Liver (tissue), 9 donors: ENCODE results near the gene SPEF1. TPM values are rescaled to one million over a fixed set of nuclear protein-coding genes. Genes with fewer than 3 reads are reported as not detected.

Experiments
- DNase-seq: peaks from one replicate; pipeline ENCODE4 v3.0.0-alpha.2; 2017; ENCODE audit warnings: low spot score
- H3K27ac ChIP-seq, 2 donors: one replicate each; pipeline ENCODE4 v1.7.0; 2013; ENCODE audit warnings: inconsistent platforms in 2 of 2, low read length in 2 of 2, control low read depth in 1 of 2, low read depth in 1 of 2, mild to moderate bottlenecking in 1 of 2
- H3K27me3 ChIP-seq, 4 donors: one replicate each; pipeline versions ENCODE4 v1.6.1 to v1.7.0; 2013; ENCODE audit warnings: low read length in 3 of 4, inconsistent platforms in 1 of 4, mild to moderate bottlenecking in 1 of 4, moderate library complexity in 1 of 4; ENCODE audit not compliant: control insufficient read depth in 4 of 4, insufficient read depth in 4 of 4
- H3K36me3 ChIP-seq, 4 donors: one replicate each; pipeline versions ENCODE4 v1.6.1 to v1.7.0; 2013; ENCODE audit warnings: low read length in 3 of 4, mild to moderate bottlenecking in 3 of 4, low read depth in 1 of 4, moderate library complexity in 1 of 4; ENCODE audit not compliant: control insufficient read depth in 4 of 4, insufficient read depth in 3 of 4
- H3K4me1 ChIP-seq, 4 donors: one replicate each; pipeline versions ENCODE4 v1.6.1 to v1.7.0; 2013; ENCODE audit warnings: low read length in 3 of 4, mild to moderate bottlenecking in 3 of 4, moderate library complexity in 1 of 4; ENCODE audit not compliant: control insufficient read depth in 4 of 4, insufficient read depth in 4 of 4
- H3K4me3 ChIP-seq, 3 donors: one replicate each; pipeline versions ENCODE4 v1.6.1 to v1.7.0; 2013; ENCODE audit warnings: low read length in 3 of 3, control low read depth in 1 of 3, low read depth in 1 of 3, mild to moderate bottlenecking in 1 of 3
- H3K9ac ChIP-seq, 2 donors: one replicate each; pipeline ENCODE4 v1.7.0; 2013; ENCODE audit warnings: low read length in 2 of 2, mild to moderate bottlenecking in 2 of 2, moderate library complexity in 2 of 2, control low read depth in 1 of 2, low read depth in 1 of 2
- H3K9me3 ChIP-seq, 4 donors: one replicate each; pipeline versions ENCODE4 v1.6.1 to v1.7.0; 2013; ENCODE audit warnings: low read length in 3 of 4; ENCODE audit not compliant: control insufficient read depth in 4 of 4
- EGR1 ChIP-seq, 2 donors: IDR thresholded peaks; 2 replicates each; pipeline ENCODE4 v1.6.1; 2016 to 2018; ENCODE audit warnings: antibody characterized with exemption in 2 of 2, low read depth in 2 of 2
- FOXA1 ChIP-seq: IDR thresholded peaks from 2 replicates; pipeline ENCODE4 v1.6.1; 2016; ENCODE audit warnings: antibody characterized with exemption
- FOXA2 ChIP-seq: IDR thresholded peaks from 2 replicates; pipeline ENCODE4 v1.6.1; 2016; ENCODE audit warnings: antibody characterized with exemption
- GABPA ChIP-seq, 2 donors: IDR thresholded peaks in 1 of 2; conservative IDR thresholded peaks in 1 of 2; 2 replicates each; pipeline ENCODE4 v1.6.1; 2016; ENCODE audit warnings: antibody characterized with exemption in 2 of 2, mild to moderate bottlenecking in 1 of 2, moderate library complexity in 1 of 2
- HNF4A ChIP-seq, 2 donors: conservative IDR thresholded peaks; 2 replicates each; pipeline ENCODE4 v1.6.1; 2016; ENCODE audit warnings: antibody characterized with exemption in 2 of 2, mild to moderate bottlenecking in 2 of 2
- HNF4G ChIP-seq: IDR thresholded peaks from 2 replicates; pipeline ENCODE4 v1.6.1; 2016; ENCODE audit warnings: antibody characterized with exemption
- JUND ChIP-seq, 2 donors: IDR thresholded peaks; 2 replicates each; pipeline ENCODE4 v1.6.1; 2016; ENCODE audit warnings: antibody characterized with exemption in 2 of 2
- NR2F2 ChIP-seq: IDR thresholded peaks from 2 replicates; pipeline ENCODE4 v1.6.1; 2016; ENCODE audit warnings: antibody characterized with exemption
- RAD21 ChIP-seq, 2 donors: IDR thresholded peaks; 2 replicates each; pipeline ENCODE4 v1.6.1; 2016; ENCODE audit warnings: antibody characterized with exemption in 2 of 2, mild to moderate bottlenecking in 2 of 2
- RXRA ChIP-seq, 2 donors: IDR thresholded peaks; 2 replicates each; pipeline ENCODE4 v1.6.1; 2017 to 2018; ENCODE audit warnings: antibody characterized with exemption in 2 of 2, mild to moderate bottlenecking in 1 of 2
- SP1 ChIP-seq: IDR thresholded peaks from 2 replicates; pipeline ENCODE4 v1.6.1; 2018; ENCODE audit warnings: antibody characterized with exemption, mild to moderate bottlenecking
- TAF1 ChIP-seq: conservative IDR thresholded peaks from 2 replicates; pipeline ENCODE4 v1.6.1; 2016; ENCODE audit warnings: antibody characterized with exemption, mild to moderate bottlenecking
- YY1 ChIP-seq: IDR thresholded peaks from 2 replicates; pipeline ENCODE4 v1.6.1; 2016; ENCODE audit warnings: antibody characterized with exemption, mild to moderate bottlenecking
- WGBS: extraction: QIAGEN DNeasy Blood & Tissue Kit; methylation state at CpG from one replicate; pipeline ENCODE4 v1.1.7; 2013; 5-methylcytosine and 5-hydroxymethylcytosine counted together
- polyA plus RNA-seq, 2 donors: library from polyadenylated mRNA; stranded (reverse) in 1 of 2; unstranded in 1 of 2; fragments of 200-250 nt in 1 of 2; fragments of >200 nt in 1 of 2; fragmentation: Nextera tagmentation in 1 of 2; extraction: Ambion mirVana in 1 of 2; gene quantifications; one replicate each; pipeline versions ENCODE4 v1.2.1 to v1.2.3, GENCODE V29; 2013 to 2015
- total RNA-seq, 2 donors: library from RNA; depleted of rRNA; stranded (reverse); fragments of >200 nt; gene quantifications; one replicate each; pipeline ENCODE4 v1.2.3, GENCODE V29; 2014
- TF ChIP-seq, protein P1 (sequence below): fragments of 150-350 bp; IDR thresholded peaks from 2 replicates; pipeline ENCODE4 v1.5.1; 2017; ENCODE audit warnings: improper control_type of control experiment, low read depth, low read length; ENCODE audit not compliant: missing input control
- TF ChIP-seq, protein P2 (sequence below): IDR thresholded peaks from 2 replicates; pipeline ENCODE4 v1.6.1; 2016; ENCODE audit warnings: antibody characterized with exemption
- TF ChIP-seq, protein P3 (sequence below): IDR thresholded peaks from 2 replicates; pipeline ENCODE4 v1.6.1; 2016; ENCODE audit warnings: antibody characterized with exemption
- TF ChIP-seq, protein P4 (sequence below): IDR thresholded peaks from 2 replicates; pipeline ENCODE4 v1.6.1; 2016; ENCODE audit warnings: antibody characterized with exemption
- TF ChIP-seq, protein P5 (sequence below): IDR thresholded peaks from 2 replicates; pipeline ENCODE4 v1.6.1; 2016; ENCODE audit warnings: antibody characterized with exemption, mild to moderate bottlenecking
- donor health status: healthy.
- donor health status: healthy.
- donor health status: healthy.
- donor health status: healthy.
- donor health status: healthy.

The SPEF1 gene
- total and polyA plus RNA-seq, 4 donors, result not detected

DNA sequence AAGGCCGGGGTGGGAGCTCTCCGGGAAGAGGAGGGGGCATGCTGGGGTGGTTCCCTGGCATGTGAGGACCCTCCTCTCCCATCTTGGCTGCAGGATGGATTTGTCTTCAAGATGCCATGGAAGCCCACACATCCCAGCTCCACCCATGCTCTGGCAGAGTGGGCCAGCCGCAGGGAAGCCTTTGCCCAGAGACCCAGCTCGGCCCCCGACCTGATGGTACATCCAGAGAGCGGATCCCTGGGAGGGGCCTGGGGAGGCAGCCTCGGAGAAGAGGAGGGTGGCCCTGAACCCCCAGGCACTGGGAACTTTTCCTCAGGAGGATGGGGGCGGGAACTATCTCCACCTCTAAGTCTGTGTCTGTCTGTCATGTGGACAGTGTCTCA is 19.6 kb upstream of the SPEF1 start:
- Histone ChIP-seq H3K36me3 (peaks cover 0 to 10% (median 4%) of the 10 kb centered on the region in 4 donors), H3K9ac (no peak overlapping the region), H3K27ac (no peak overlapping the region), H3K4me1 (peaks cover 17 to 40% (median 29%) of the 10 kb centered on the region in 4 donors), H3K27me3 (no peaks in the 10 kb centered on the region), H3K4me3 (no peak overlapping the region), H3K9me3 (no peaks in the 10 kb centered on the region)
- TF ChIP-seq, protein P1, sequence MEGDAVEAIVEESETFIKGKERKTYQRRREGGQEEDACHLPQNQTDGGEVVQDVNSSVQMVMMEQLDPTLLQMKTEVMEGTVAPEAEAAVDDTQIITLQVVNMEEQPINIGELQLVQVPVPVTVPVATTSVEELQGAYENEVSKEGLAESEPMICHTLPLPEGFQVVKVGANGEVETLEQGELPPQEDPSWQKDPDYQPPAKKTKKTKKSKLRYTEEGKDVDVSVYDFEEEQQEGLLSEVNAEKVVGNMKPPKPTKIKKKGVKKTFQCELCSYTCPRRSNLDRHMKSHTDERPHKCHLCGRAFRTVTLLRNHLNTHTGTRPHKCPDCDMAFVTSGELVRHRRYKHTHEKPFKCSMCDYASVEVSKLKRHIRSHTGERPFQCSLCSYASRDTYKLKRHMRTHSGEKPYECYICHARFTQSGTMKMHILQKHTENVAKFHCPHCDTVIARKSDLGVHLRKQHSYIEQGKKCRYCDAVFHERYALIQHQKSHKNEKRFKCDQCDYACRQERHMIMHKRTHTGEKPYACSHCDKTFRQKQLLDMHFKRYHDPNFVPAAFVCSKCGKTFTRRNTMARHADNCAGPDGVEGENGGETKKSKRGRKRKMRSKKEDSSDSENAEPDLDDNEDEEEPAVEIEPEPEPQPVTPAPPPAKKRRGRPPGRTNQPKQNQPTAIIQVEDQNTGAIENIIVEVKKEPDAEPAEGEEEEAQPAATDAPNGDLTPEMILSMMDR, result no peak
- TF ChIP-seq FOXA2, result no peak
- TF ChIP-seq HNF4G, result no peak
- TF ChIP-seq, protein P2, sequence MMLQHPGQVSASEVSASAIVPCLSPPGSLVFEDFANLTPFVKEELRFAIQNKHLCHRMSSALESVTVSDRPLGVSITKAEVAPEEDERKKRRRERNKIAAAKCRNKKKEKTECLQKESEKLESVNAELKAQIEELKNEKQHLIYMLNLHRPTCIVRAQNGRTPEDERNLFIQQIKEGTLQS, result no peak
- TF ChIP-seq, protein P3, sequence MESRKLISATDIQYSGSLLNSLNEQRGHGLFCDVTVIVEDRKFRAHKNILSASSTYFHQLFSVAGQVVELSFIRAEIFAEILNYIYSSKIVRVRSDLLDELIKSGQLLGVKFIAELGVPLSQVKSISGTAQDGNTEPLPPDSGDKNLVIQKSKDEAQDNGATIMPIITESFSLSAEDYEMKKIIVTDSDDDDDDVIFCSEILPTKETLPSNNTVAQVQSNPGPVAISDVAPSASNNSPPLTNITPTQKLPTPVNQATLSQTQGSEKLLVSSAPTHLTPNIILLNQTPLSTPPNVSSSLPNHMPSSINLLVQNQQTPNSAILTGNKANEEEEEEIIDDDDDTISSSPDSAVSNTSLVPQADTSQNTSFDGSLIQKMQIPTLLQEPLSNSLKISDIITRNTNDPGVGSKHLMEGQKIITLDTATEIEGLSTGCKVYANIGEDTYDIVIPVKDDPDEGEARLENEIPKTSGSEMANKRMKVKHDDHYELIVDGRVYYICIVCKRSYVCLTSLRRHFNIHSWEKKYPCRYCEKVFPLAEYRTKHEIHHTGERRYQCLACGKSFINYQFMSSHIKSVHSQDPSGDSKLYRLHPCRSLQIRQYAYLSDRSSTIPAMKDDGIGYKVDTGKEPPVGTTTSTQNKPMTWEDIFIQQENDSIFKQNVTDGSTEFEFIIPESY, result no peak
- no peak for TF ChIP-seq EGR1 (IDR thresholded peaks at IDR 0.05; ENCODE audit: low read depth in 2 of 2)
- no peak for TF ChIP-seq RXRA (IDR thresholded peaks at IDR 0.05)
- TF ChIP-seq SP1, result no peak
- no peak for TF ChIP-seq RAD21 (IDR thresholded peaks at IDR 0.05)
- TF ChIP-seq, protein P4, sequence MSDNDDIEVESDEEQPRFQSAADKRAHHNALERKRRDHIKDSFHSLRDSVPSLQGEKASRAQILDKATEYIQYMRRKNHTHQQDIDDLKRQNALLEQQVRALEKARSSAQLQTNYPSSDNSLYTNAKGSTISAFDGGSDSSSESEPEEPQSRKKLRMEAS, result no peak
- no peak for TF ChIP-seq FOXA1
- TF ChIP-seq JUND (IDR thresholded peaks at IDR 0.05), result no peak
- TF ChIP-seq HNF4A (conservative IDR thresholded peaks at IDR 0.05), result no peak
- TF ChIP-seq YY1, result no peak
- TF ChIP-seq, protein P5, sequence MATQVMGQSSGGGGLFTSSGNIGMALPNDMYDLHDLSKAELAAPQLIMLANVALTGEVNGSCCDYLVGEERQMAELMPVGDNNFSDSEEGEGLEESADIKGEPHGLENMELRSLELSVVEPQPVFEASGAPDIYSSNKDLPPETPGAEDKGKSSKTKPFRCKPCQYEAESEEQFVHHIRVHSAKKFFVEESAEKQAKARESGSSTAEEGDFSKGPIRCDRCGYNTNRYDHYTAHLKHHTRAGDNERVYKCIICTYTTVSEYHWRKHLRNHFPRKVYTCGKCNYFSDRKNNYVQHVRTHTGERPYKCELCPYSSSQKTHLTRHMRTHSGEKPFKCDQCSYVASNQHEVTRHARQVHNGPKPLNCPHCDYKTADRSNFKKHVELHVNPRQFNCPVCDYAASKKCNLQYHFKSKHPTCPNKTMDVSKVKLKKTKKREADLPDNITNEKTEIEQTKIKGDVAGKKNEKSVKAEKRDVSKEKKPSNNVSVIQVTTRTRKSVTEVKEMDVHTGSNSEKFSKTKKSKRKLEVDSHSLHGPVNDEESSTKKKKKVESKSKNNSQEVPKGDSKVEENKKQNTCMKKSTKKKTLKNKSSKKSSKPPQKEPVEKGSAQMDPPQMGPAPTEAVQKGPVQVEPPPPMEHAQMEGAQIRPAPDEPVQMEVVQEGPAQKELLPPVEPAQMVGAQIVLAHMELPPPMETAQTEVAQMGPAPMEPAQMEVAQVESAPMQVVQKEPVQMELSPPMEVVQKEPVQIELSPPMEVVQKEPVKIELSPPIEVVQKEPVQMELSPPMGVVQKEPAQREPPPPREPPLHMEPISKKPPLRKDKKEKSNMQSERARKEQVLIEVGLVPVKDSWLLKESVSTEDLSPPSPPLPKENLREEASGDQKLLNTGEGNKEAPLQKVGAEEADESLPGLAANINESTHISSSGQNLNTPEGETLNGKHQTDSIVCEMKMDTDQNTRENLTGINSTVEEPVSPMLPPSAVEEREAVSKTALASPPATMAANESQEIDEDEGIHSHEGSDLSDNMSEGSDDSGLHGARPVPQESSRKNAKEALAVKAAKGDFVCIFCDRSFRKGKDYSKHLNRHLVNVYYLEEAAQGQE, result no peak
- TF ChIP-seq NR2F2, result no peak
- TF ChIP-seq TAF1, result no peak
- TF ChIP-seq GABPA (IDR thresholded peaks at IDR 0.05 in 1 of 2, conservative IDR thresholded peaks at IDR 0.05 in 1 of 2), result no peak
- 96% methylated on average over 8 of the region's 8 CpGs for WGBS
- no peak for DNase-seq
